ENCODE results near the gene TBK1. TPM values are rescaled to one million over a fixed set of nuclear protein-coding genes. Genes with fewer than 3 reads are reported as not detected.

The TBK1 gene
- total and polyA plus RNA-seq, 2 of the 13 experiments (the other 11 are each of a cell fraction or from before 2014, with no cell fraction given) = 10.3 to 25.2 TPM

DNA sequence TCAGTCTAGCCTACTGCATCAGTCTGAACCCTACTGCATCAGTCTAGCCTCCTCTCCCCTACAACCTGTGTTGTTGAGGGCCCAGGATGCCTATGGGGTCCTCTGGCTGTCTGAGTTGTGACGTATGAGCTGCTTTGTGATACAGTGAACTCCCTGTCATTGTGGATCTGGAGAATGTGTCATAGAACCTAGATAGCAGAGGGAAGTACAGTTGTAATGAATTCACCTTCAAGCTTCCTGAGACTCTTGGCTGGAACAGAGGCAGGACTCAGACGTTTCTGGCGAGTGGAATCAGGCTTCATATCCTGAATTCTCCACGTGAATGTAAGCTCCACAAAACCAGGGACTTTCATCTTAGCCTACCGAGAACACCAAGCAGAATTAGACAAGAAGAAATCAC lies 17.0 kb downstream of the TBK1 start:
- Histone ChIP-seq H3K9ac (ENCODE audit: insufficient read depth, low read depth, low read length) (no peak overlapping the region), H4K20me1 (ENCODE audit: insufficient read depth, low read length) (no peaks in the 10 kb centered on the region), H3K4me3 (replicated peaks in 1 of 3; ENCODE audit: insufficient read depth in 1 of 3, low read depth in 2 of 3, low read length in 3 of 3) (no peak overlapping the region), H3K4me1 (ENCODE audit: insufficient read depth, low read length) (no peaks in the 10 kb centered on the region), H3K27ac (ENCODE audit: extremely low read length, insufficient read depth, low read length) (no peak overlapping the region), H3K9me3 (ENCODE audit: low read length) (no peaks in the 10 kb centered on the region), H3K4me2 (ENCODE audit: low read depth, low read length) (no peak overlapping the region), H3K36me3 (replicated peaks in 1 of 2; ENCODE audit: control insufficient read depth in 1 of 2, insufficient read depth in 2 of 2, low read length in 2 of 2) (peaks cover 12 to 74% of the 10 kb centered on the region in 2 experiments; a peak in 4 of 5 replicates), H3K27me3 (ENCODE audit: control insufficient read depth in 1 of 2, insufficient read depth in 2 of 2, low read length in 2 of 2) (no peaks in the 10 kb centered on the region; a peak in 1 of 5 replicates), H3K79me2 (ENCODE audit: insufficient read depth, low read length) (no peaks in the 10 kb centered on the region), H2AFZ (ENCODE audit: low read length) (no peak overlapping the region)
- ChIA-PET CTCF (ENCODE audit: low intra/inter-chr PET ratio, low total read pairs) (no interaction called here), POLR2A (no interaction called here)
- in situ Hi-C loops (cut with HindIII; ENCODE audit: extremely low pct_ligation_motif_present, low pct_unique_long_range_greater_than_20kb) = no loop called here
- no TSS peak for BruUV-seq (replicated peaks)
- FAIRE-seq = no peak
- TF ChIP-seq KDM5A (IDR thresholded peaks at IDR 0.05; ENCODE audit: borderline replicate concordance, low read length) (no peak), ZNF563 (CRISPR knock-in tag; IDR thresholded peaks at IDR 0.05) (no peak)
- intact Hi-C loops (cut with micrococcal nuclease; ENCODE audit: unreplicated experiment) = no loop called here
- WGBS (ENCODE audit: low lambda C conversion rate) = 77% methylated on average over 5 of the region's 5 CpGs
- DNase-seq (ENCODE audit: low spot score) = no peak
- no peak for ATAC-seq

DNA sequence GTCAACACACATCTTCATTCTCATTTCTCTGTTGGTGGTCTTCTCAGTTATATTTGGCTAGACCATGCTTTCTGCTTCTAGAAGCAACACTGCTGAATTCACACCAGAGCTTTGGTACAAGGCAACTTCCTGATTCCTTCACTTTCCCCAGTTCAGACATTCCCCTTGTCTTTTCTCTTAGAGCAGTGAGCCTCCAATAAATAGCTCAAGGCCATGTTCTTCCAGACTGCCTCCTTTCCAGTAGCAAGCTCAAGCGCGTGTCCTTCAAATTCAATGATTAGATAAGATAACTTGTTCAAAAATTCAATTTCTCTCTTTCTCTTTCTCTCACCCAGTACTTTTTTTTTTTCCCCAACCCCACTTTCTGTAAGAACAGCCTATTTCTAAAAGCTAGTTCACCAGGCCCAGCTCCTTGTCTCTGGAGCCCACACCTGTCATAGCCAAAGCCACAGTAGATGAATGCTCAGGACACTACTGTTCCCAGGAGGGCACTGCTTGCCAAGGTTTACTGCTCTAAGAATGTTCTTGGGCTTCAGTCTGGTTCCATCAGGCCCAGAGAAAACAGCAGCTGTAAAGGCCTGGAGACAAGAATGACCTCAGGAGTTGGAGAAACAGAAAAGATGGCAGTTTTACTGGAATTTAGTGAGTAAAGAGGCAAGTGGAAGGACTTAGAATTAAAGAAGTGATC lies 17.7 kb downstream of the TBK1 start:
- no peak overlapping the region for H2AFZ ChIP-seq (ENCODE audit: low read length)
- H3K4me2 ChIP-seq (ENCODE audit: low read depth, low read length) = no peak overlapping the region
- FAIRE-seq = no peak
- POLR2A ChIA-PET = no interaction called here
- H3K9ac ChIP-seq (ENCODE audit: insufficient read depth, low read depth, low read length) = no peak overlapping the region
- H3K4me1 ChIP-seq (ENCODE audit: insufficient read depth, low read length) = no peaks in the 10 kb centered on the region
- no peaks in the 10 kb centered on the region; a peak in 1 of 5 replicates for H3K27me3 ChIP-seq (ENCODE audit: control insufficient read depth in 1 of 2, insufficient read depth in 2 of 2, low read length in 2 of 2)
- peaks cover 14 to 70% of the 10 kb centered on the region in 2 experiments; a peak in 4 of 5 replicates for H3K36me3 ChIP-seq (replicated peaks in 1 of 2; ENCODE audit: control insufficient read depth in 1 of 2, insufficient read depth in 2 of 2, low read length in 2 of 2)
- intact Hi-C loops (cut with micrococcal nuclease; ENCODE audit: unreplicated experiment) = no loop called here
- H3K9me3 ChIP-seq (ENCODE audit: low read length) = no peaks in the 10 kb centered on the region
- H3K4me3 ChIP-seq (replicated peaks in 1 of 3; ENCODE audit: insufficient read depth in 1 of 3, low read depth in 2 of 3, low read length in 3 of 3) = no peak overlapping the region
- WGBS (ENCODE audit: low lambda C conversion rate) = 100% methylated on average over 2 of the region's 2 CpGs
- H3K27ac ChIP-seq (ENCODE audit: extremely low read length, insufficient read depth, low read length) = no peak overlapping the region
- DNase-seq (ENCODE audit: low spot score) = no peak
- ATAC-seq = no peak
- no peaks in the 10 kb centered on the region for H3K79me2 ChIP-seq (ENCODE audit: insufficient read depth, low read length)
- no TSS peak for BruUV-seq (replicated peaks)
- CTCF ChIA-PET (ENCODE audit: low intra/inter-chr PET ratio, low total read pairs) = no interaction called here
- in situ Hi-C loops (cut with HindIII; ENCODE audit: extremely low pct_ligation_motif_present, low pct_unique_long_range_greater_than_20kb) = no loop called here
- no peaks in the 10 kb centered on the region for H4K20me1 ChIP-seq (ENCODE audit: insufficient read depth, low read length)
- TF ChIP-seq ZNF234 (CRISPR knock-in tag; conservative IDR thresholded peaks at IDR 0.05) (no peak), TP53 (CRISPR knock-in tag; conservative IDR thresholded peaks at IDR 0.05) (no peak), NFE2L1 (CRISPR knock-in tag; IDR thresholded peaks at IDR 0.05; ENCODE audit: borderline replicate concordance) (no peak), YY1 (IDR thresholded peaks at IDR 0.05; ENCODE audit: insufficient read depth, insufficient replicate concordance, low read depth, low read length) (no peak), ZBTB20 (CRISPR knock-in tag; IDR thresholded peaks at IDR 0.05; ENCODE audit: borderline replicate concordance, low read depth) (no peak)
- TF ChIP-seq, protein P1, sequence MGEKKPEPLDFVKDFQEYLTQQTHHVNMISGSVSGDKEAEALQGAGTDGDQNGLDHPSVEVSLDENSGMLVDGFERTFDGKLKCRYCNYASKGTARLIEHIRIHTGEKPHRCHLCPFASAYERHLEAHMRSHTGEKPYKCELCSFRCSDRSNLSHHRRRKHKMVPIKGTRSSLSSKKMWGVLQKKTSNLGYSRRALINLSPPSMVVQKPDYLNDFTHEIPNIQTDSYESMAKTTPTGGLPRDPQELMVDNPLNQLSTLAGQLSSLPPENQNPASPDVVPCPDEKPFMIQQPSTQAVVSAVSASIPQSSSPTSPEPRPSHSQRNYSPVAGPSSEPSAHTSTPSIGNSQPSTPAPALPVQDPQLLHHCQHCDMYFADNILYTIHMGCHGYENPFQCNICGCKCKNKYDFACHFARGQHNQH (CRISPR knock-in tag; IDR thresholded peaks at IDR 0.05) = no peak
- TF ChIP-seq, protein P2, sequence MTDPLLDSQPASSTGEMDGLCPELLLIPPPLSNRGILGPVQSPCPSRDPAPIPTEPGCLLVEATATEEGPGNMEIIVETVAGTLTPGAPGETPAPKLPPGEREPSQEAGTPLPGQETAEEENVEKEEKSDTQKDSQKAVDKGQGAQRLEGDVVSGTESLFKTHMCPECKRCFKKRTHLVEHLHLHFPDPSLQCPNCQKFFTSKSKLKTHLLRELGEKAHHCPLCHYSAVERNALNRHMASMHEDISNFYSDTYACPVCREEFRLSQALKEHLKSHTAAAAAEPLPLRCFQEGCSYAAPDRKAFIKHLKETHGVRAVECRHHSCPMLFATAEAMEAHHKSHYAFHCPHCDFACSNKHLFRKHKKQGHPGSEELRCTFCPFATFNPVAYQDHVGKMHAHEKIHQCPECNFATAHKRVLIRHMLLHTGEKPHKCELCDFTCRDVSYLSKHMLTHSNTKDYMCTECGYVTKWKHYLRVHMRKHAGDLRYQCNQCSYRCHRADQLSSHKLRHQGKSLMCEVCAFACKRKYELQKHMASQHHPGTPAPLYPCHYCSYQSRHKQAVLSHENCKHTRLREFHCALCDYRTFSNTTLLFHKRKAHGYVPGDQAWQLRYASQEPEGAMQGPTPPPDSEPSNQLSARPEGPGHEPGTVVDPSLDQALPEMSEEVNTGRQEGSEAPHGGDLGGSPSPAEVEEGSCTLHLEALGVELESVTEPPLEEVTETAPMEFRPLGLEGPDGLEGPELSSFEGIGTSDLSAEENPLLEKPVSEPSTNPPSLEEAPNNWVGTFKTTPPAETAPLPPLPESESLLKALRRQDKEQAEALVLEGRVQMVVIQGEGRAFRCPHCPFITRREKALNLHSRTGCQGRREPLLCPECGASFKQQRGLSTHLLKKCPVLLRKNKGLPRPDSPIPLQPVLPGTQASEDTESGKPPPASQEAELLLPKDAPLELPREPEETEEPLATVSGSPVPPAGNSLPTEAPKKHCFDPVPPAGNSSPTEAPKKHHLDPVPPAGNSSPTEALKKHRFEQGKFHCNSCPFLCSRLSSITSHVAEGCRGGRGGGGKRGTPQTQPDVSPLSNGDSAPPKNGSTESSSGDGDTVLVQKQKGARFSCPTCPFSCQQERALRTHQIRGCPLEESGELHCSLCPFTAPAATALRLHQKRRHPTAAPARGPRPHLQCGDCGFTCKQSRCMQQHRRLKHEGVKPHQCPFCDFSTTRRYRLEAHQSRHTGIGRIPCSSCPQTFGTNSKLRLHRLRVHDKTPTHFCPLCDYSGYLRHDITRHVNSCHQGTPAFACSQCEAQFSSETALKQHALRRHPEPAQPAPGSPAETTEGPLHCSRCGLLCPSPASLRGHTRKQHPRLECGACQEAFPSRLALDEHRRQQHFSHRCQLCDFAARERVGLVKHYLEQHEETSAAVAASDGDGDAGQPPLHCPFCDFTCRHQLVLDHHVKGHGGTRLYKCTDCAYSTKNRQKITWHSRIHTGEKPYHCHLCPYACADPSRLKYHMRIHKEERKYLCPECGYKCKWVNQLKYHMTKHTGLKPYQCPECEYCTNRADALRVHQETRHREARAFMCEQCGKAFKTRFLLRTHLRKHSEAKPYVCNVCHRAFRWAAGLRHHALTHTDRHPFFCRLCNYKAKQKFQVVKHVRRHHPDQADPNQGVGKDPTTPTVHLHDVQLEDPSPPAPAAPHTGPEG (CRISPR knock-in tag; IDR thresholded peaks at IDR 0.05) = no peak
- TF ChIP-seq, protein P3, sequence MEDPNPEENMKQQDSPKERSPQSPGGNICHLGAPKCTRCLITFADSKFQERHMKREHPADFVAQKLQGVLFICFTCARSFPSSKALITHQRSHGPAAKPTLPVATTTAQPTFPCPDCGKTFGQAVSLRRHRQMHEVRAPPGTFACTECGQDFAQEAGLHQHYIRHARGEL (CRISPR knock-in tag; IDR thresholded peaks at IDR 0.05) = no peak
